Measurements from ENCODE around the gene GLIS2. TPM values are rescaled to one million over a fixed set of nuclear protein-coding genes. Genes with fewer than 3 reads are reported as not detected.

The GLIS2 gene
- total and polyA plus RNA-seq, 2 experiments from 2014 or later: 10.3 to 14.5 TPM

GRCh38 chr16:4314532-4315185 lies 1.2 kb upstream of the GLIS2 start:
- Histone ChIP-seq H3K36me3 (no peaks in the 10 kb centered on the region), H3K27ac (peak overlapping the region; percentile 86), H3K4me3 (peak overlapping the region; percentile 99), H3K4me1 (ENCODE audit: low read depth) (peaks cover 29% of the 10 kb centered on the region), H3K27me3 (no peaks in the 10 kb centered on the region), H3K9me3 (ENCODE audit: low read depth) (no peaks in the 10 kb centered on the region)
- peak; percentile 13 for TF ChIP-seq CTCF (IDR thresholded peaks at IDR 0.05; ENCODE audit: low read depth, low read length)
- DNase-seq (ENCODE audit: low read depth in 1 of 2, low spot score in 1 of 2): peak; percentile 52 to 59

GRCh38 chr16:4316108-4316863 lies 419 bp downstream of the GLIS2 start:
- peaks cover 37% of the 10 kb centered on the region for H3K4me1 ChIP-seq (ENCODE audit: low read depth)
- H3K27me3 ChIP-seq: no peaks in the 10 kb centered on the region
- peak overlapping the region; percentile 87 for H3K27ac ChIP-seq
- DNase-seq (ENCODE audit: low read depth in 1 of 2, low spot score in 1 of 2): peak; percentile 33 to 61
- no peaks in the 10 kb centered on the region for H3K36me3 ChIP-seq
- no peaks in the 10 kb centered on the region for H3K9me3 ChIP-seq (ENCODE audit: low read depth)
- TF ChIP-seq CTCF (IDR thresholded peaks at IDR 0.05; ENCODE audit: low read depth, low read length): no peak
- H3K4me3 ChIP-seq: peak overlapping the region; percentile 99

- DNase-seq (ENCODE audit: low read depth in 1 of 2, low spot score in 1 of 2): no peak
- H3K36me3 ChIP-seq: no peaks in the 10 kb centered on the region
- peaks cover 37% of the 10 kb centered on the region for H3K4me1 ChIP-seq (ENCODE audit: low read depth)
- no peak for TF ChIP-seq CTCF (IDR thresholded peaks at IDR 0.05; ENCODE audit: low read depth, low read length)
- H3K27ac ChIP-seq: peak overlapping the region; percentile 87
- no peaks in the 10 kb centered on the region for H3K9me3 ChIP-seq (ENCODE audit: low read depth)
- H3K27me3 ChIP-seq: no peaks in the 10 kb centered on the region
- peak overlapping the region; percentile 99 for H3K4me3 ChIP-seq
Observed at GRCh38 chr16:4316864-4317531, 1.1 kb downstream of the GLIS2 start.

GRCh38 chr16:4317532-4318450 lies 1.9 kb downstream of the GLIS2 start:
- Histone ChIP-seq H3K36me3 (no peaks in the 10 kb centered on the region), H3K27ac (peak overlapping the region; percentile 36), H3K4me3 (peak overlapping the region; percentile 99), H3K9me3 (ENCODE audit: low read depth) (no peaks in the 10 kb centered on the region), H3K27me3 (no peaks in the 10 kb centered on the region), H3K4me1 (ENCODE audit: low read depth) (peaks cover 37% of the 10 kb centered on the region)
- TF ChIP-seq CTCF (IDR thresholded peaks at IDR 0.05; ENCODE audit: low read depth, low read length): no peak
- peak in 1 of 2 donors; percentile 25 for DNase-seq (ENCODE audit: low read depth in 1 of 2, low spot score in 1 of 2)

- DNase-seq (ENCODE audit: low read depth in 1 of 2, low spot score in 1 of 2): peak in 1 of 2 donors; percentile 45
- no peak for TF ChIP-seq CTCF (IDR thresholded peaks at IDR 0.05; ENCODE audit: low read depth, low read length)
- Histone ChIP-seq H3K9me3 (ENCODE audit: low read depth) (no peaks in the 10 kb centered on the region), H3K27ac (peak overlapping the region; percentile 36), H3K27me3 (no peaks in the 10 kb centered on the region), H3K36me3 (no peaks in the 10 kb centered on the region), H3K4me3 (no peak overlapping the region), H3K4me1 (ENCODE audit: low read depth) (peaks cover 41% of the 10 kb centered on the region)
Observed at GRCh38 chr16:4318451-4318910, 2.6 kb downstream of the GLIS2 start.

Measured in cardiac muscle cell (in vitro differentiated cells and primary cell).